BLaER1 treated with 17β-estradiol and CSF1 and Interleukin-3, amounts not matched to agents 10 nM and 100 nM (cell line): ENCODE data around the gene EFCAB5.

Source experiments
- H3K27ac ChIP-seq, 11 experiments: shearing (Covaris generic); formaldehyde crosslinking; 2 replicates each; pipeline ENCODE4 v1.8.1; 2022
- H3K27me3 ChIP-seq, 11 experiments: shearing (Covaris generic); formaldehyde crosslinking; 2 replicates each; pipeline ENCODE4 v1.8.1; 2022
- H3K36me3 ChIP-seq, 11 experiments: shearing (Covaris generic); formaldehyde crosslinking; 2 replicates each; pipeline ENCODE4 v1.8.1; 2022
- H3K4me1 ChIP-seq, 10 experiments: shearing (Covaris generic); formaldehyde crosslinking; 2 replicates each; pipeline ENCODE4 v1.8.1; 2022
- H3K4me2 ChIP-seq, 11 experiments: shearing (Covaris generic); formaldehyde crosslinking; 2 replicates each; pipeline ENCODE4 v1.8.1; 2022
- H3K4me3 ChIP-seq, 10 experiments: shearing (Covaris generic); formaldehyde crosslinking; 2 replicates each; pipeline ENCODE4 v1.8.1; 2022
- H3K9ac ChIP-seq, 11 experiments: shearing (Covaris generic); formaldehyde crosslinking; 2 replicates each; pipeline ENCODE4 v1.8.1; 2022
- H3K9me3 ChIP-seq, 11 experiments: shearing (Covaris generic); formaldehyde crosslinking; replicated peaks in 1 of 11; 2 replicates each; pipeline ENCODE4 v1.8.1; 2022
- H4K20me1 ChIP-seq, 11 experiments: shearing (Covaris generic); formaldehyde crosslinking; 2 replicates each; pipeline ENCODE4 v1.8.1; 2022
- Cebpa-rat ChIP-seq, 11 experiments: shearing (Covaris generic); IDR thresholded peaks; 2 replicates each; pipeline ENCODE4 v1.8.1; 2022

The EFCAB5 gene

DNA sequence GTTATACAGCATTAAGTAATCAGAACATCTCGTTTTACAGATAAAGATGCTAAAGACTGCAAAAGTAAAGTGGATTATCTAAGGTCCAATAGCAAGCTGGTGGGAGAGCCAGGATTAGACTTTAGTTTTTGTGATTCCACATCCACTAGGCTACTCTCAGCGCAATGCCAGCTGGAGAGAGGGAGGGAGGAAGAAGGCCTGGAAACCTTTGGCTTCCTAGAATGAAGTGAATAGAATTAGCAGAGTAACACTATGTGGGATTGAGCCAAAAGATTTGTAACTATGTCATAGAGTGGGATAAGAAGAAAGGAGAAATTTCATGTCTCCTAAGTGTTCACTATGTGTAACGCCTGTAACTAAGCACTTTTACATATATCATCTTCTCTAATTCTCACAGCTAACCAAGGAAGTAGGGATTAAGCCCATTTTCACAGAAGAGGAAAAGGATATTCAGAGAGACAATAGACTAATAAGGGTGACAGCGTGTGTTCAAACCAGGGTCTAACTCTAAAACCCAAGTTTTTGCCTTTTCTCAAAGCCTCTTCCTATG is 149.8 kb downstream of the EFCAB5 start:
- H3K27ac ChIP-seq: no peak overlapping the region
- H3K27me3 ChIP-seq: no peaks in the 10 kb centered on the region
- H3K9ac ChIP-seq: no peak overlapping the region
- H3K4me2 ChIP-seq: no peak overlapping the region
- H4K20me1 ChIP-seq: no peaks in the 10 kb centered on the region
- H3K4me1 ChIP-seq: peaks cover 18 to 40% (median 30%) of the 10 kb centered on the region in 10 experiments
- no peaks in the 10 kb centered on the region for H3K36me3 ChIP-seq
- TF ChIP-seq Cebpa-rat (IDR thresholded peaks at IDR 0.05): no peak
- H3K9me3 ChIP-seq: peaks cover 0 to 11% (median 0%) of the 10 kb centered on the region in 11 experiments; a peak in 4 of 22 replicates
- H3K4me3 ChIP-seq: no peak overlapping the region

GRCh38 chr17:30091771-30092170 is 150.3 kb downstream of the EFCAB5 start:
- Histone ChIP-seq H3K4me2 (no peak overlapping the region), H3K36me3 (no peaks in the 10 kb centered on the region), H3K4me1 (peaks cover 19 to 40% (median 32%) of the 10 kb centered on the region in 10 experiments), H3K4me3 (no peak overlapping the region), H3K9ac (no peak overlapping the region), H3K27me3 (no peaks in the 10 kb centered on the region), H3K27ac (no peak overlapping the region), H4K20me1 (no peaks in the 10 kb centered on the region), H3K9me3 (peaks cover 0 to 11% (median 0%) of the 10 kb centered on the region in 11 experiments; a peak in 4 of 22 replicates)
- TF ChIP-seq Cebpa-rat (IDR thresholded peaks at IDR 0.05): no peak

GRCh38 chr17:30092886-30093285 is 151.5 kb downstream of the EFCAB5 start:
- H3K9ac ChIP-seq: no peak overlapping the region

DNA sequence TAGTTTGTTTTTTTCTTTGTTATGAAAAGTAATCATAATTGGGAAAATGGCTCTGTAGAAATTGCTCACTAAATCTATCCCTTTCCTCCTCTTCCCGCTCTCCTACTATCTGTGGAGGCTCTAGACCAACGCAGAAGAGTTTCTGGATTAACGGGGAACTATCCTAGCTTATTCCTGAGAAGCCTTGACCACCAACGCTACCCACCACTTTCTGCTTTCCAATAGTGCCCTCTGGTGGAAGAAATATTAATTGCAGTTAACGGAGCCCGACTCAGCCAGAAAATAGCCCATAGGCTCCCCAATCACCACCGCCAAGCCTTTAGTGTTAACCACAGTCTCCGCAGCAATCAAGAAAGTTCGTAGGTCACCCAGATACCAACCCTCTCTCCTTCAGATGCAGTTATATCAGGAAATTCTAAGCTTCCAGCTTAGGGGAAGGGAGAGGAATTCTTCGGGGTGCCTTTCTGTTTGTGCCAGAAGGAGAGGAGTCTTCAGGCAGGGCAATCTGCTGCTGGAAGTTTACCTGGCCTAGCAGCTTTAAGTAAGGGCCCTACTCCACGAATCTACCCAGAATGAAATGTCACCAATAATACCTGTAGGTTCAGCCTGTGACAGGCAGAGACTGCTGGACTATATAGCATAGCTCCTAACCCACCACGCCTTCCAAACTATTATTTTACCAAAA is 152.2 kb downstream of the EFCAB5 start:
- Histone ChIP-seq H3K27ac (peak overlapping the region in 7 of 11 experiments; percentile 18 to 84 (median 76); a peak in 9 of 22 replicates), H3K4me3 (no peak overlapping the region), H3K36me3 (no peaks in the 10 kb centered on the region), H3K9me3 (no peaks in the 10 kb centered on the region), H3K9ac (peak overlapping the region in 5 of 11 experiments; percentile 12 to 40 (median 29); a peak in 3 of 22 replicates), H4K20me1 (no peaks in the 10 kb centered on the region), H3K27me3 (no peaks in the 10 kb centered on the region), H3K4me1 (peaks cover 19 to 35% (median 32%) of the 10 kb centered on the region in 10 experiments), H3K4me2 (peak overlapping the region; percentile 11 to 80 (median 53))
- no peak for TF ChIP-seq Cebpa-rat (IDR thresholded peaks at IDR 0.05)

More at GRCh38 chr17:30092886-30093285, 151.5 kb downstream of the EFCAB5 start:
- TF ChIP-seq Cebpa-rat (IDR thresholded peaks at IDR 0.05): peak in 2 of 11 experiments; percentile 7 to 38; a peak in 1 of 22 replicates
- H3K9me3 ChIP-seq: peaks cover 0 to 4% (median 0%) of the 10 kb centered on the region in 11 experiments; a peak in 4 of 22 replicates
- peaks cover 19 to 35% (median 32%) of the 10 kb centered on the region in 10 experiments for H3K4me1 ChIP-seq
- H3K36me3 ChIP-seq: no peaks in the 10 kb centered on the region
- H3K27me3 ChIP-seq: no peaks in the 10 kb centered on the region
- H4K20me1 ChIP-seq: no peaks in the 10 kb centered on the region
- H3K27ac ChIP-seq: no peak overlapping the region
- H3K4me2 ChIP-seq: peak overlapping the region in 1 of 11 experiments; percentile 33; a peak in 1 of 22 replicates
- no peak overlapping the region for H3K4me3 ChIP-seq

GRCh38 chr17:30095507-30096244 is 154.2 kb downstream of the EFCAB5 start:
- peak overlapping the region in 10 of 11 experiments; percentile 13 to 84 (median 76); a peak in 19 of 22 replicates for H3K27ac ChIP-seq
- H3K27me3 ChIP-seq: no peaks in the 10 kb centered on the region
- H4K20me1 ChIP-seq: no peaks in the 10 kb centered on the region
- H3K4me3 ChIP-seq: peak overlapping the region in 1 of 10 experiments; percentile 2; a peak in 2 of 20 replicates
- no peaks in the 10 kb centered on the region for H3K9me3 ChIP-seq
- no peak for TF ChIP-seq Cebpa-rat (IDR thresholded peaks at IDR 0.05)
- peaks cover 19 to 35% (median 32%) of the 10 kb centered on the region in 10 experiments for H3K4me1 ChIP-seq
- H3K4me2 ChIP-seq: peak overlapping the region; percentile 55 to 80 (median 69)
- peak overlapping the region in 8 of 11 experiments; percentile 21 to 59 (median 41); a peak in 12 of 22 replicates for H3K9ac ChIP-seq
- H3K36me3 ChIP-seq: no peaks in the 10 kb centered on the region

- Histone ChIP-seq H3K4me2 (peak overlapping the region in 2 of 11 experiments; percentile 13 to 23; a peak in 2 of 22 replicates), H3K27me3 (no peaks in the 10 kb centered on the region), H3K4me1 (peaks cover 0 to 27% (median 16%) of the 10 kb centered on the region in 10 experiments; a peak in 18 of 20 replicates), H3K27ac (peak overlapping the region in 2 of 11 experiments; percentile 7 to 39; a peak in 2 of 22 replicates), H4K20me1 (no peaks in the 10 kb centered on the region), H3K9ac (no peak overlapping the region), H3K9me3 (no peaks in the 10 kb centered on the region), H3K4me3 (no peak overlapping the region), H3K36me3 (no peaks in the 10 kb centered on the region)
- no peak for TF ChIP-seq Cebpa-rat (IDR thresholded peaks at IDR 0.05)
Measured at GRCh38 chr17:30101686-30102390, 160.4 kb downstream of the EFCAB5 start.

DNA sequence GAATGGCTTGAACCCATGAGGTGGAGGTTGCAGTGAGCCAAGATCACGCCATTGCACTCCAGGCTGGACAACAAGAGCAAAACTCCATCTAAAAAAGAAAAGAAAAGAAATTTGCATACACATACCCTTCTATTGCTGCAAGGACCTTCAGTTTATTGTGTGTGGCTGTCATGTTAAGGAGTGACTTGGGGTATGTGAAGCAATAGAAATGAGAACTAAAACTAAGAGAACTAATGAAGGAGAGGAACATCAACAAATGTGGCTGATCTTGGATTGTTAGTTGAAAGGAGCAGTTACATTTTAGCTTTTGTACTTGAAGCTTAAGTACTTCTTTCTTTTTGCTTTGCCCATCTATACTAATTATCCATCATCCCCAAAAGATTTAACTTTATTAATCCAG is 162.5 kb downstream of the EFCAB5 start:
- Histone ChIP-seq H3K4me1 (peaks cover 0 to 27% (median 16%) of the 10 kb centered on the region in 10 experiments; a peak in 18 of 20 replicates), H3K27me3 (no peaks in the 10 kb centered on the region), H3K4me2 (peak overlapping the region in 8 of 11 experiments; percentile 39 to 75 (median 56); a peak in 13 of 22 replicates), H3K36me3 (no peaks in the 10 kb centered on the region), H4K20me1 (no peaks in the 10 kb centered on the region), H3K9ac (peak overlapping the region in 6 of 11 experiments; percentile 15 to 78 (median 74); a peak in 11 of 22 replicates), H3K27ac (peak overlapping the region in 9 of 11 experiments; percentile 23 to 92 (median 76); a peak in 14 of 22 replicates), H3K9me3 (no peaks in the 10 kb centered on the region), H3K4me3 (no peak overlapping the region)
- 0 out of 22 replicates have a peak, but pooled peaks of 1 of the 11 experiments have one; percentile 13 for TF ChIP-seq Cebpa-rat (IDR thresholded peaks at IDR 0.05)
